ENCODE data around the gene PROK1. TPM values are rescaled to one million over a fixed set of nuclear protein-coding genes. Genes with fewer than 3 reads are reported as not detected.

The PROK1 gene
- total and polyA plus RNA-seq, 2 experiments from 2014 or later: not detected

- no peaks in the 10 kb centered on the region for H3K36me3 ChIP-seq (ENCODE audit: insufficient read depth)
- H3K4me2 ChIP-seq: no peak overlapping the region
- Mint-ChIP-seq H3K9me3 (no peaks in the 10 kb centered on the region), H3K27ac (no peak overlapping the region), H3K4me1 (peaks cover 15% of the 10 kb centered on the region), H3K4me3 (no peak overlapping the region), H3K36me3 (ENCODE audit: low read depth) (no peaks in the 10 kb centered on the region), H3K27me3 (ENCODE audit: insufficient read depth, low read depth, poor library complexity) (peaks cover 4% of the 10 kb centered on the region)
- H3K9me2 ChIP-seq (ENCODE audit: insufficient read depth): no peaks in the 10 kb centered on the region
- TF ChIP-seq REST (IDR thresholded peaks at IDR 0.05; ENCODE audit: unreplicated experiment): no peak
- no peak overlapping the region for H3K4me3 ChIP-seq
- no peak overlapping the region for H2AFZ ChIP-seq
- H3K27ac ChIP-seq (ENCODE audit: low read depth): no peak overlapping the region
- no peaks in the 10 kb centered on the region for H3K27me3 ChIP-seq (ENCODE audit: insufficient read depth)
- no peaks in the 10 kb centered on the region for H3K4me1 ChIP-seq (ENCODE audit: insufficient read depth)
- H3F3A ChIP-seq (replicated peaks; ENCODE audit: low read depth): no peaks in the 10 kb centered on the region
- DNase-seq (ENCODE audit: low spot score) (no peak), ATAC-seq (no peak)
- H4K20me1 ChIP-seq (replicated peaks; ENCODE audit: insufficient read depth): no peaks in the 10 kb centered on the region
- no peaks in the 10 kb centered on the region for H3K79me2 ChIP-seq (replicated peaks; ENCODE audit: insufficient read depth)
Observed at GRCh38 chr1:110504226-110504625, 53.3 kb downstream of the PROK1 start.

GRCh38 chr1:110505596-110505995 is 54.6 kb downstream of the PROK1 start:
- Histone ChIP-seq H3K9me2 (ENCODE audit: insufficient read depth) (no peaks in the 10 kb centered on the region; the same call in 1 of the 2 replicates), H3K79me2 (replicated peaks; ENCODE audit: insufficient read depth) (no peaks in the 10 kb centered on the region), H3K4me1 (ENCODE audit: insufficient read depth) (no peaks in the 10 kb centered on the region), H3K36me3 (ENCODE audit: insufficient read depth) (no peaks in the 10 kb centered on the region), H2AFZ (no peak overlapping the region), H3F3A (replicated peaks; ENCODE audit: low read depth) (no peaks in the 10 kb centered on the region), H3K27ac (ENCODE audit: low read depth) (no peak overlapping the region), H3K27me3 (ENCODE audit: insufficient read depth) (no peaks in the 10 kb centered on the region), H3K4me3 (no peak overlapping the region), H4K20me1 (replicated peaks; ENCODE audit: insufficient read depth) (no peaks in the 10 kb centered on the region), H3K4me2 (no peak overlapping the region)
- ATAC-seq (no peak), DNase-seq (ENCODE audit: low spot score) (no peak)
- H3K4me1 Mint-ChIP-seq: peaks cover 15% of the 10 kb centered on the region
- peaks cover 6% of the 10 kb centered on the region for H3K27me3 Mint-ChIP-seq (ENCODE audit: insufficient read depth, low read depth, poor library complexity)
- H3K27ac Mint-ChIP-seq: no peak overlapping the region
- H3K4me3 Mint-ChIP-seq: no peak overlapping the region
- H3K9me3 Mint-ChIP-seq: no peaks in the 10 kb centered on the region
- no peaks in the 10 kb centered on the region for H3K36me3 Mint-ChIP-seq (ENCODE audit: low read depth)
- no peak for TF ChIP-seq CREB1 (CRISPR knock-in tag; IDR thresholded peaks at IDR 0.05; ENCODE audit: low read depth)
- TF ChIP-seq CTCF (conservative IDR thresholded peaks at IDR 0.05; ENCODE audit: low read depth in 2 of 2): no peak
- no peak for TF ChIP-seq NANOG (IDR thresholded peaks at IDR 0.05; ENCODE audit: borderline replicate concordance)
- no peak for TF ChIP-seq STAT1 (IDR thresholded peaks at IDR 0.05; ENCODE audit: unreplicated experiment)
- no peak for TF ChIP-seq EZH2phosphoT487 (IDR thresholded peaks at IDR 0.05; ENCODE audit: unreplicated experiment)
- TF ChIP-seq JUNB (IDR thresholded peaks at IDR 0.05; ENCODE audit: unreplicated experiment): no peak
- TF ChIP-seq ZNF462 (CRISPR knock-in tag; IDR thresholded peaks at IDR 0.05): no peak
- TF ChIP-seq EZH2 (IDR thresholded peaks at IDR 0.05; ENCODE audit: low read depth, unreplicated experiment): no peak
- TF ChIP-seq POLR2AphosphoS5 (IDR thresholded peaks at IDR 0.05; ENCODE audit: low read depth): no peak
